ENCODE measurements around the gene GUCY2C.
"Not testable (repeated sequence)": the region's sequence is repeated elsewhere in the genome, so short reads cannot be mapped to it uniquely, and the experiment has no call there.

GUCY2C gene

GRCh38 chr12:14696265-14696741, at the start of gene GUCY2C:
Gene GUCY2C, minus strand, starts transcription at chr12:14696599. Its CDS starts 151 bp downstream, at chr12:14696448.
- DNase-seq, result no peak

GRCh38 chr12:14743061-14743460, 46.7 kb upstream of the GUCY2C start:
- DNase-seq, result no peak

- DNase-seq, result no peak
These were observed 45.5 kb upstream of the GUCY2C start for GRCh38 chr12:14741942-14742341.

DNA sequence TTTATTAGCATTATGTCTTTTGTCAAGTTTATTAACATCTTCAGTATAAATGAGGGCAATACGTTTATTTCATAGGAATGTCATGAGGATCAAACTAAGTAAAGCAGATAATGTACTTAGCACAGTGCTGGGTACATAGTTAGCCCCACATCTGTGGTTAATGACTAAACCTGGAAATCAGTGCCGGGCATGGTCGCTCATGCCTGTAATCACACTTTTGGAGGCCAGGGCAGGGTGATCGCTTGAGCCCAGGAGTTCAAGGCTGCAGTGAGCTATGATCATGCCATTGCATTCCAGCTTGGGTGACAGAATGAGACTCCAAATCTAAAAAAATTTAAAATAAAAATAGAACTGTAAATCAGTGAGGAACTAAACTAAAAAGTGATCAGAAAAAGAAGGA, 44.8 kb upstream of the GUCY2C start:
- DNase-seq, result no peak

DNA sequence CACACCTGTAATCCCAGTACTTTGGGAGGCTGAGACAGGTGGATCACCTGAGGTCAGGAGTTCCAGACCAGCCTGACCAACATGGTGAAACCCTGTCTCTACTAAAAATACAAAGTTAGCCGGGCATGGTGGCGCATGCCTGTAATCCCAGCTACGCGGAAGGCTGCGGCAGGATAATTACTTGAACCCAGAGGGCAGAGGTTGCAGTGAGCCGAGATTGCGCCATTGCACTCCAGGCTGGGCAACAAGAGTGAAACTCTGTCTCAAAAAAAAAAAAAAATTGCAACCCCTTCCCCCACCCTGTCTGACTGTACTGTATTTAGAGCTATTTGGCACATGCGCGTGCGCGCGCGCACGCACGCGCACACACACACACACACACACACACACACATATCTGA, 40.0 kb upstream of the GUCY2C start:
- DNase-seq, result not testable (repeated sequence)

GRCh38 chr12:14731821-14732220, 35.4 kb upstream of the GUCY2C start:
- DNase-seq, result no peak

GRCh38 chr12:14729586-14729985, 33.2 kb upstream of the GUCY2C start:
- DNase-seq, result no peak

- DNase-seq, result peak; percentile 78
These were observed 27.4 kb upstream of the GUCY2C start for GRCh38 chr12:14723763-14724162.

GRCh38 chr12:14716848-14717444, 20.5 kb upstream of the GUCY2C start:
- peak; percentile 68 for DNase-seq

- DNase-seq, result no peak
These were observed 18.0 kb upstream of the GUCY2C start for GRCh38 chr12:14714437-14714836.

- no peak for DNase-seq
These were observed 14.4 kb upstream of the GUCY2C start for GRCh38 chr12:14710632-14711320.

DNA sequence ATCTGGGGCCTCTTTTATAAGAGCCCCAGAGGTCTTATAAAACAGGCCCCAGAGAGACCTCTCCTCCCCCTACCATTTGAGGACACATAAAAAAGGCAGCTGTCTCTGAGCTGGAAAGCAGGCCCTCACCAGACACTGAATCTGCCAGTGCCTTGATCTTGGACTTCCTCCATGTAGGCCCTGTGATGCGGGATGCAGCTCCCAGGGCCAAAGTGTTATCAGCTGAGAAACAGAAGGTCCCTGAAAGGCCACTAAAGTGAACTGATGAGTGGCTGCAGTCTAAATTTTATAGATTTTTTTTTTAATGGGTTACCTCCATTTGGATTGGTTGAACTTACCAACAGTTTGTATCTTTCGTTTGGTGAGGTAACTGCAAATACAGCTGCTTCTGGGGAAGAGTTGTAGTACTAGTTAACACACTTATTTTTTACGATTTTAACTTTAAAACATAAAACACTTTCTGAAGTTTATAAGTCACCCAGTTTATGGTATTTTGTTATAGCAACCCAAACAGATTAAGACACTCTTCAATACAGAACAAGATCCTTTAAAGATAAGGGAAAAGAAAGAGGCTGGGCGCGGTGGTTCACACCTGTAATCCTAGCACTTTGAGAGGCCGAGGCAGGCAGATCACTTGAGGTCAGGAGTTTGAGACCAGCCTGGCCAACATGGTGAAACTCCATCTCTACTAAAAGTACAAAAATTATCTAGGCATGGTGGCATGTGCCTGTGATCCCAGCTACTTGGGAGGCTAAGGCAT, 5.6 kb upstream of the GUCY2C start:
- DNase-seq, result no peak

GRCh38 chr12:14700935-14701334, 4.5 kb upstream of the GUCY2C start:
- DNase-seq, result no peak

DNA sequence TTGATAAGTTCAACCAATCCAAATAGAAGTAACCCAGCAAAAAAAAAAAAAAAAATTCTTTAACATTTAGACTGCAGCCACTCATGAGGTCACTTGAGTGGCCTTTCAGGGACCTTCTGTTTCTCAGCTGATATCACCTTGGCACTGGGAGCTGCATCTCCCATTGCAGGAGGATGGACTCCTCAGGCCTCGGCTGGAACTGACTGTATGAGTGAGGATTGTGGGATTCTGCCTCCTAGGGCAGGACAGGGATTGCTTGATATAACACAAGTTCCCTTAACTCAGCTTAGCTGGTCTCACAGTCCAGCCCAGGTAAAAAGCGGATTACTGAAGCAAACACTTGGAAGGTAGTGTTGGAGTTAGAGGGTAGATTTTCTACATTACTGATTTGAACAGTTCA, 3.5 kb upstream of the GUCY2C start:
- DNase-seq, result no peak

DNA sequence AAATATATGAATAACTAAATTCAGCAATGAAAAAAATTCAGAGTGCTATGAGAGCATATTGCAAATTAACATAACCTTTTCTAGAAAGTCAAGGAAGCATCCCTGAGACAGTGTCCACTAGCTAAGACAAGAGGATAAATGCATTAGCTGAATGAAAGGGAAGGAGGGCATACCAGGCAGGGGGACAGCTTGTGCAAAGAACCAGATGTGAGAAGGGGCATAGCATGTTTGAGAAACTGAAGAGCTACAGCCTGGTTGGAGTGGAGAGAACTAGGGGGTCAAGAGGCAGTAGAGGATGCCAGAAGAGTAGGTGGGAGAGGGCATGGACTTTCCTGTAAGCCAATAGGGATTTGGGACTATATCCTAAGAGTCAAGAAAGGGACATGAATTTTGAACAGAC, 2.2 kb upstream of the GUCY2C start:
- no peak for DNase-seq

DNA sequence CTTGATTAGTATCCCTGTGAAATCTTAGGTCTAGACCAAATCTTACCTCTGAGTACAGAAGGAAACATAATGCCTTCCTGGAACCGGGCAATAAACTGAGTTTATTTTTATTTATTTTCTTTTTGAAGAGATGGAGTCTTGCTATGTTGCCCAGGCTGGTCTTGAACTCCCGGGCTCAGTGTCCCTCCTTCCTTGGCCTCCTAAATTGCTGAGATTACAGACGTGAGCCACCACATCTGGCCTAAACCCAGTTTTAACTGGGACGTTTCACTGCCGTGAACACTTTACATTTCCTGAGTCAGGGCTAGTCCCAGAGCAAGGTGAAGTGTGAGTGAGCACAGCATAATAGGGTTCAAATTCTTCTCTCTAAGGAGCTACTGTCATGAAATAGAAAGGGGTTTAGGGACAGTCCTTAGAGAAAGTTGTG, 671 bp downstream of the GUCY2C start:
- no peak for DNase-seq

DNA sequence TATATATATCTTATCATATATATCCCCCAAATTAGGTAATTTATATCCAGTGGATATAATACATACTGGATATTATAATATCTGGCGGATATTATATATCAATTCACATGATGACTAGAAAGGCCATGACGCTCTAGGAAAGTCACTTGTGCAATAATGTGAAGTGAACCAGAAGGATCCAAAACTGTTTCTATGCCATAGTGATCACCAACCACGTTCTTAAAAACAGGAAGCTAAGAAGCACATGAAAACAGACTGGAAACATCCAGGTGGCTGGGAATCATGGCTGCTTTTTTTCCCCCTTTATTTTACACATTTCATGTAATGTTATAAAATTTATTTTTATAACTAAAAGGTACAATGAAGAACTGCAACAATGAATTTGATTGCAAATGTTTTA, 1.4 kb downstream of the GUCY2C start:
- DNase-seq, result no peak

- no peak for DNase-seq
These were observed 2.2 kb downstream of the GUCY2C start for GRCh38 chr12:14694145-14694714.

DNA sequence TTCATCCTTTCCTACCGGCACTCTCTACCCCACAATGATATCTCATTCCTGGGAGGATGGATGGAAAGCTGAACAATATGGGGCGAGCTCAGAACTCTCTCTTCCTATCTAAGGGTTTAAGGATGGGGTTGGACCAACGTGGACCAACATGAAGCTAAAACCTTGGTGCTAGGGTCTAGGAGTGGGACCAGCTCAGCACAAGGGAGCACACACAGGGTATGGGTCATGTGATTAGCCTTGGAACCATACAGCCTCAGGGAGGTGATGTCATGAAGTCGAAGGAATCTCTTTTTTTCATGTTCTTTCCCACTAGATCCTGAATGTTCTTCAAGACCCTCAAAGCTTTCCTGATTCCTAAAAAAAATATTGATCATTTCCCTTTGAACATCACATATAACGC, 3.3 kb downstream of the GUCY2C start:
- DNase-seq, result no peak

DNA sequence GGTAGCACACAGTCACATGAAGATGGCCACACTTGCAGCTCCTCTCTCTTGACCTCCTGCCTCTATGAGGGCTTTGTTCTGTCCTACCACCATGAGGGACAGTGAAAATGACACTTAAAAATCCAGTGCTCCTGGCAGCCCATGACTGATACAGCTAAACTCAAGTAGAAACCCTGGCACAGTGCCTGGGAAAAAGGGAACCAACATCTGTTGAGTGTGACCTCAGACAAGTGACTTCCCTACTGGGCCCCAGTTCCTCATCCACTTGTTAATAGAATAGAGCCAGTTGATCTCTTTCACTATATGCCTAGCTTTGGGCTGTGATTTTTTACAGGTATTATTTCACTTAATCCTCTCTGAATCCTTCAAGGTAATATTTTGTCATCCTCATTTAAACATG, 4.8 kb downstream of the GUCY2C start:
- no peak for DNase-seq

- DNase-seq, result no peak
These were observed 6.4 kb downstream of the GUCY2C start for GRCh38 chr12:14689996-14690395.

GRCh38 chr12:14689144-14689543, 7.3 kb downstream of the GUCY2C start:
- no peak for DNase-seq

DNA sequence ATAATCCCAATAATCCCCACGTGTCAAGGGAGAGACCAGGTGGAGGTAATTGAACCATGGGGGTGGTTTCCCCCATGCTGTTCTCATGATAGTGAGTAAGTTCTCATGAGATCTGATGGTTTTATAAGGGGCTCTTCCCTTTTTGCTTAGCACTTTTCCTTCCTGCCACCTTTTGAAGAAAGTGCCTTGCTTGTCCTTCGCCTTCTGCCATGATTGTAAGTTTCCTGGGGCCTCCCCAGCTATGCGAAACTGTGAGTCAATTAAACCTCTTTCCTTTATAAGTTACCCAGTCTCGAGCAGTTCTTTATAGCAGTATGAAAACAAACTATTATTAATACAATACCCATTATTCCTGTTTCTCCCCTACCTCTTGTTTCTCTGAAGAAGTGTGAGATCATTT, 14.2 kb downstream of the GUCY2C start:
- DNase-seq, result not testable (repeated sequence)

DNA sequence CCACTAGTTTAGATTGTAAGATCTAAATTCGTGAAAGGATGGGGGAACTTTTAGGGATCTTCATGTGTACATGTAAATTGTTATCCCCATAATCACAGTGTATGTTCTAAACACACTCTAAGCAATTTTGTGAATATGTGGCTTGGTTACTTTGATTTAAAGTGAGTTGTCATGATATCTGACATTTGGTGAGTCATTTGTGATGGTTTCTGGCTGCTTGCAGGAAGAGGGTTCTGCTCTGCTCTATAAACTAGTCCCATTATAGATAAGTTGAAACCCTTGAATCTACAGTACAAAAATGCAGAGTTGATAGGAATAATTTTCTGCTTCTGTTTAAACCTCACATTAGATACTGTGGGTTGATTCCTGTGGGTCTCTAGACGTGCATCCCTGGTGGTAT, 14.8 kb downstream of the GUCY2C start:
- DNase-seq, result no peak

Measured in activated effector memory CD4-positive, alpha-beta T cell treated with anti-CD3 and anti-CD28 coated beads, Interleukin-2, amount 50 U/mL, for 16 hours (primary cell).